ENCODE results near the gene GAB3.
"Not testable (repeated sequence)": the region's sequence is repeated elsewhere in the genome, so short reads cannot be mapped to it uniquely, and the experiment has no call there.

Gene GAB3

DNA sequence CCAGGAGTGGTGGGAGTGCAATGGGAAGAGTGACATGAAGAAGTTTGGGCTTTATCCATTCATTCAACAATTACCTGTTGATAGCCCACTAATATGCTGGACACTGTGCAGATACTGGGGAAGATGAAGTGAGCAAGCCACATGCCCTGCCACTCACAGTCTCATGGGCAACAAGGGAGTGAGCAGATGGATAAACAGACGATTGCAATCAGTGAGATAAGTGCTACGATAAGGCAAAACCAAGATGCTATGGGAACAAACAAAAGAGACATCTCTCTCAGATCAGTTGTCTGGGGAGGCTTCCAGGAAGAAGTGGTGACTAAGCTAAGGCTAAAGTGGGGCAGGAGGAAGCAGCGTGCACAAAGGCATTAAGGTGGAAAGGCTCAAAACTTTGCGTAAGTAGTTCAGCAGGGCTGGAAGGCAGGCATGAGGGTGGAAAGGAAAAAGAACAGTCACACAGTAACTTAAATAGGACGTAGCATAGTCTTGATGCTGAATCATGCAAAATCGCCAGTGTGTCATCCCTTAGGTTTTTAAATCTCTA is 31.7 kb downstream of the GAB3 start:
- no peak for DNase-seq (ENCODE audit: low read depth)

DNA sequence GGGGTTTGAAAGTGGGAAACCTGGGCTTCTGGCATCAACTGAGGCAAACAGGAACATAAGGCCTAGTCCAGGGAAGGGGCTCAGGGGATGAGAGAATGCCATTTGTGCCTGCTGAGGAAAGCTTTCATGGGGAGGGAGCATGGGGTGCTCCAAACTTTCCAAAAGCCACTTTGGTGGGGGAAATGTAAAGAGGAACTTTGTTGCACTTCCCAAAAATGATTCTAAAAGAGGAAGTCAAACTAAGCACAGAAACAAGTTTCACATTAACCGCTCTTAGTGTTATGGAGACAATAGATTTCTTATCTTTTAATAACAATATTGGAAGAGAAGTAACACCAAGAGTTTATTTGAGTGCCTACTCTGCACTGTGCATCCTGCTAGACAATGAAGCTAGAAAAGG is 32.3 kb downstream of the GAB3 start:
- DNase-seq (ENCODE audit: low read depth): no peak

DNA sequence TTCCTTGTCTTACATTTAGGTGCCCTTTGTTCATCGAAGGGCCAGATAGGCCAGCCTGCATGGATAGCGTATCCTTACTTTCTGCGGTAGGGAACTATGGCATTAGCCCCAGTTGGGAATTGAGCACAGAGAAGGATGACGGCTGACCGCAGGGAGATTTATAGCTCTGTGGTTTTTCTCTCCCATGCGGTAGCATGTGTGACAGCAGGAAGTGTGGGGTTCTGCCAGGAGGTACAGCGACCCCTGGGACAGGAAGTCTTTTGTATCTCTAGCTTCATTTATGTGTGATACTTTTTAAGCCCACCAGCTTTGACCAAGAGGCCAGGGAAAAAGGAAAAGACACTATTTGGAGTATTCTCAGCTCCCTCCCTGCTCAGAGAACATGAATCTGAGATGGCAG is 33.1 kb downstream of the GAB3 start:
- no peak for DNase-seq (ENCODE audit: low read depth)

DNA sequence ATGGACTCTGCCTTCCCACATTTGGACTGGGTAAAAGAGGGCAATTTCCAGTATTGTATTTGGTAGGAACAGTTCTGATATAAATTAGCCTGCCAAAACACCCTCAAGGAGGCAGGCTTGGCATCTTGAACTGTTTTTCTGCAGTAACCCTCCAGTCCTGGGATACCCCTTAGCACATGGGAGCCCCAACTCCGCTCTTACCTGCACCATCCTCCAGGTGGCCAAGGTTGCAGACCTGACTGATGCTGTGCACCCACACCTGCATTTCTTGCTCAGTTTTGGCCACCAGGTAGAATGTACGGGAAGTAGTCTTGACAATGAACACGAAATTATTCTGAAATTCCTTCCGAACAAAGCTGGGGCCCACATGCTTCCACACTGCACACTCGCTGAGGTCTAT is 35.1 kb downstream of the GAB3 start:
- DNase-seq (ENCODE audit: low read depth): no peak

DNA sequence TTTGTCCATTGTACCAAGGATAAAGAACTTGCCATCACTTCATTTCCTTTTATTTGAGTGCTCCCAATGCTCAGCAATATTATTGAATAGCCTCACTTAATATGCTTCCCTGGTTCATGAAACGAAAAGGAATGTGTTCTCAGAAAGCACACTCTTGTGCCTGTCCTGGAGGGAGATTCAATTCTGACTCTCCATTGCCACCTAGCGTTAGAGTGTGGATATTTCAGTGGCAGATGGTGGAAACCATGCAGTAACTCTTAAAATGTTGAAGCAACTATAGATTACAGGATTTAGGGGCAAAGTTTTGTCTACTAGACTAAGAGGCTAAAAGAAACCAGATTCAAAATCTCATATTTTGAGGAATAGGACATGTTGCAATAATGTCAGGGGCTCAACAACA is 36.0 kb downstream of the GAB3 start:
- no peak for DNase-seq (ENCODE audit: low read depth)

DNA sequence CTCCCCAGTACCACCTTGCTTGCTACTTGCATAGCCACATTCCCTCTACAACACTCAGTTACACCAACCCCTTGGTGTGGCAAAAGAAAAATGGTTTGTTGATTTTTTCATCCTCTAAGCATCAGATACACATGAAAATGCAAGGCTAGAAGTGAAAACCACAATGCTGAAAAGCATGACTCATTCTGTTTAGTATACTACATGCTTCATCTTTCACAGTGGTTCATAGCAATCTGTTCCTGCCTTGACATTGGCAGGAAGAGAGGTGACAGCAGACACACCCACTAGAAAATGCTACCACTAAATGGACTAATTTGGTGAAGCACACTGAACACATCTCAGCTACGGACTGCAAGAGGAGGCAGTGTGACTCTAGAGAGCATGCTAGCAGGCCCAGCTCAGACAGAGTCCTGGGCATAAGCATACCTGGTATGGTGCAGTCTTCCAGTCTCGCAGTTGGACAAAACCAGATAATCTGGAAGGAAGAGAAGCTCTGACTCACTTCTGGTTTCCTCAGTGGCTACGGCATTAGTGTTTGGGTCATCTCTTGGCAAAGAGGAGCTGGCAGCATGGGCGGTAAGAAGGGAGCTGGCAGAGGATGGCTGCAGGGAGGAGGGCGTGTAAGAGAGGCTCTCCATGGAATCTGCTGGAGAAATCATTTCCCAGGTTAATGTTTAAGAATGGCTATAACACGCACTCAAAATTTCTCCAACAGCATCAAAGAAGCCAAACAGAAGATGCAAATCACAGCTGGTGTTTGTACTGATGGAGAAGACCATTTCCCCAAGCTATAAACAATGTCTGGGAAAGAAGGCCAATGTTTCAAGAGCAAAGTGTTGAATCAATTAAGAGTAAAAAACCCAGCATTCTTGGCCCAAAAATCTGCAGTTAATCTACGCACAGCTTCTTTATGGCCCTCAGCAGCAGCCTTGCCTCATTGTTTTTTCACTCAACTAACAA is 37.8 kb downstream of the GAB3 start:
- no peak for DNase-seq (ENCODE audit: low read depth)

DNA sequence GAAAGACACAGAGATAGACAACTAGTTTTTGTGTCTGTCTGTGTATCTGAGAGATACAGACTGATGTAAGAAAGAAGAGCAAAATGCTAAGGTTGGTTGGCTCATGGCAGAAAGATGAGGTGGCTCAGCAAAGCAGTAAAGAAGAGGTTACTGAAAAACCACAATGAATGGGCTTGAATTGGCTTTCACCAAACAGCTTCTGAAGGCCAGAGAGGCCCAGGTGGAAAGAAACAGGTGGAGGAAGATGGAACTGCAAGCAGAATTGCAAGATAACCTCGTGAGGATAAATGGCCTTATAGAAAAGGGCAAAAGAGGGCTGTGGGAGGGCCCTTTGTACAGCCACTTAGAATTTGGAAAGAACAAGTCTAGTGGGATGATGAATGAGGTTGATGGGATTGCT is 39.6 kb downstream of the GAB3 start:
- no peak for DNase-seq (ENCODE audit: low read depth)

DNA sequence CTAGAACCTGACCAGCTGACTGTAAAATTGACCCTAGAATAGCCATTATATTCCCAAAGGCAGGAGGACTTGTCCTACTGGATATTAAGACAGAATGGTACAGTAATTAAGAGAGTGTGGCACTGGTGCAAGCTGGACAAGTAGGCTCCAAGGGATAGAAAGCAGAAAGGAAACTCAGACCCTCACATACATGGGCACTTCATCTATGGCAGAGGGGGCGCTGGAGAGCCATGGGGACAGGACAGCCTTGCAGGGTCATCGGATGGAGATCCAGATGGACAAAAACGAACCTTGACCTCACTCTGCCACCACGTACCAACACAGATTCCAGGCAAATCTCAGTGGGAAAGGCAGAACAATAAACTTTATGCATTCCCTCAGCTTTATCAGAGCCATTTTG is 40.6 kb downstream of the GAB3 start:
- DNase-seq (ENCODE audit: low read depth): no peak

DNA sequence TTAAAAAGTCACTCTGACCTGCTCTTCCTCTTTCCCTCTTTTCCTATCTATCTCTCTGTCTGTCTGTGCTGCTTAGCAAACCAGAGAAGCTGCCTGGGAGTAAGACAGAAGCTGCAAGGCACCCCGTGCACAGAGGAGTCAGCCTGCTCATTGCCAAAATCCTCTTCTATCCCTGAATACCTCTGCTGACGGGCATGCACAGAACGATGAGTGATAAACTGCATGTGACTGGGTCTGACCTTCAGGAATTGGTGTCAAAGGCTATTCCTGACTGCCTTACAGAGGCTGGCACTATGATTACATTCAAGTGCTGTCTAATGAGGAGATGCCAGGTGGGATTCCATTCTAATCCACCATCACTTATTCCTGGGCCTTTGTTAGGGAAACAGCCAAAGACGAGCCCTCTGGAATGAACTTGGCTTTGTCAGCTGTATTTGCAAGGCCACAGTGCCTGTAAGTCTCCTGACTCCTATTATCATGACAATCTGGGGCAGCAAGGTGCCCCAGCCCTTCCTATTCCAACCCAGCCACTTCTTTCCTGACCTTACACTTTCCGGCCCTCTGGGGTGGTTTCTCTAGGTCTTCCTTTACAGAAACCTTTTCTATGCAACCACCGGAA is 52.1 kb downstream of the GAB3 start:
- DNase-seq (ENCODE audit: low read depth): no peak

DNA sequence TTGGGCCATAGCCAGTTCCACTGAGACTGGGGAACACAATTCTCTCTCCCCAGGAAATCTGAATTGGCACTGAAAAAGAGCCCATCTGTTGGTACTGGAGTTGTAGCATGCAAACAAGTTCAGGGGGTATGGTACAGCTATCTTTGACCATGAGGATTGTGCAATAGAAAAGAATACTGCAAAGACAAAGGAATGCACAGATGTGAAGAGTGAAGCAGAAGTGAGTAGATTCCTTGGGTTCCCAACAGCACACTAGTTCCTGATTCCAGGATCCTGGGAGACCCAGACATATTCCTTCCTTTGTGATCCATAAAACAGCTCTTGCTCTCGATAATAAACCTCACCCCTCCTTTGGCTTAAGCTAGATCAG is 54.2 kb downstream of the GAB3 start:
- DNase-seq (ENCODE audit: low read depth): no peak

DNA sequence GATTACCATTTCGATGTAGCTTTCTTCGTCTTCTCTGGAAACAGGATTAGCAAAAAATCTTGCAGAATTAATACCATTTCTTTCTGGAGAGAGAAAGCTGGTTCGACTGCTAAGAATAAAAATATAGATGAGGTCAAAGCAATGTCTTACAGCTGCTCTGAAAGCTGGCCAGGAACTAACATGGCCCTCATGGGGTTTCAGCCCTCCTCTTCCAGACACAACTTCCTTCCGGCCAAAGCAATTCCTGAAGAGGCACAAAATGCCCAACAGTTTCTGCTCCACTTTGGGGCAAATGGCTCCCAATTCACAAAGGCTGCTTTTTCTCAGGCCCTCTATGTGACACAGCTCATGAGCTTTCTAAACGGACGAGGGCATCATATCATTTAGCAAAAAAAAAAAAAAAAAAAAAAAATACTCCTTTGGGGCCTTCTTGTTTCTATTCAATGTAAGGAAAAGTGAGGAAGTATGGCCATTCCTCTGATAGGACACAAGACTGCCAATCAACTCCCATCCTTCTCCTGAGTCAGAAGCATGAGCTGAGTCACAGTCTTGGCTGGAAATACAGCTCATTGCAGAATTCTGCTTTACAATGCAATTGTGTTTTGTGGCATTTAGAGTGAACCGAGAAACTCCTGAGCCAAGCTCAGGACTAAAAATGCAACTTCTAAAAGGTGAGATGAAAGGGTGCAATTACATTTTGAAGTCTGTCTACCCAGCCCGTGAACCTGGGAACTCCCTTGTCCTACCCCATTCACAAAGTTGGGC is 54.8 kb downstream of the GAB3 start:
- no peak for DNase-seq (ENCODE audit: low read depth)

DNA sequence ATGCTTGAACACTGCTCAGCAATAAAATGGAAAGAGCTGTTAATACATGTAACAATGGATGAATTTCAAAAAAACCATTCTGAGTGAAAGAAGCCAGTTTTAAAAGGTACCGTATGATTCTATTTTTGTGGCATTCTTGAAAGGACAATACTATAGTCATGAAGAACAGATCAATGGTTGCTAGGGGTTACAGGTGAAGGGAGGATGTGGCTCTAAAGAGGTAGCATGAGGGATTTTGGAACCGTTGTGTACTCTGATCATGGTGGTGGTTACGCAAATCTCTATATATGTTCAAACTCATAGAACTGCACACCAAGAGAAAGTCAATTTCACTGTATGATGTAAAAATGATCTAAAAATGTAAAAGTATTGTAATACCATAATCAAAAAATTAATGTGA is 57.5 kb downstream of the GAB3 start:
- no peak for DNase-seq (ENCODE audit: low read depth)

DNA sequence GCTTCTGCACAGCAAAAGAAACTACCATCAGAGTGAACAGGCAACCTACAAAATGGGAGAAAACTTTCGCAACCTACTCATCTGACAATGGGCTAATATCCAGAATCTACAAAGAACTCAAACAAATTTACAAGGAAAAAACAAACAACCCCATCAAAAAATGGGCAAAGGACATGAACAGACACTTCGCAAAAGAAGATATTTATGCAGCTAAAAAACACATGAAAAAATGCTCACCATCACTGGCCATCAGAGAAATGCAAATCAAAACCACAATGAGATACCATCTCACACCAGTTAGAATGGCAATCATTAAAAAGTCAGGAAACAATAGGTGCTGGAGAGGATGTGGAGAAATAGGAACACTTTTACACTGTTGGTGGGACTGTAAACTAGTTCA is 60.4 kb downstream of the GAB3 start:
- DNase-seq (ENCODE audit: low read depth): not testable (repeated sequence)

DNA sequence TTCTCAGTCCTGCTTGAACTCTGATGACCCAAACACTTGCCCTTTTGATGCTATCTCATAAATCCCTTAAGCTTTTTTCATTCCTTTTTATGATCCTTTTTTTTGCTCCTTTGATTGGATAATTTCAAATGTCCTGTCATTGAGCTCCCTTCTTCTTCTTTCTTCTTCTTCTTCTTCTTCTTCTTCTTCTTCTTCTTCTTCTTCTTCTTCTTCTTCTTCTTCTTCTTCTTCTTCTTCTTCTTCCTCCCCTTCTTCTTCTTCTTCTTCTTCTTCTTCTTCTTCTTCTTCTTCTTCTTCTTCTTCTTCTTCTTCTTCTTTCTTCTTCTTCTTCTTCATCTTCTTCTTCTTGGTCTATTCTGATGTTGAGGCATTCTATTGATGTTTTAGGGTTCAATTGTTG is 78.8 kb downstream of the GAB3 start:
- DNase-seq (ENCODE audit: low read depth): not testable (repeated sequence)

DNA sequence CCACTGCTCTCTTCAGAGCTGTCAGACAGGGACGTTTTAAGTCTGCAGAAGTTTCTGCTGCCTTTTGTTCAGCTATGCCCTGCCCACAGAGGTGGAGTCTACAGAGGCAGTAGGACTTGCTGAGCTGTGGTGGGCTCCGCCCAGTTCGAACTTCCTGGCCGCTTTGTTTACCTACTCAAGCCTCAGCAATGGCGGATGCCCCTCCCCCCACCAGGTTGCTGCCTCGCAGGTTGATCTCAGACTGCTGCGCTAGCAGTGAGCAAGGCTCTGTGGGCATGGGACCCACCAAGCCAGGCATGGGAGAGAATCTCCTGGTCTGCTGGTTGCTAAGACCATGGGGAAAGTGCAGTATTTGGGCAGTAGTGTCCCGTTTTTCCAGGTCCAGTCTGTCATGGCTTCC is 80.0 kb downstream of the GAB3 start:
- DNase-seq (ENCODE audit: low read depth): not testable (repeated sequence)

DNA sequence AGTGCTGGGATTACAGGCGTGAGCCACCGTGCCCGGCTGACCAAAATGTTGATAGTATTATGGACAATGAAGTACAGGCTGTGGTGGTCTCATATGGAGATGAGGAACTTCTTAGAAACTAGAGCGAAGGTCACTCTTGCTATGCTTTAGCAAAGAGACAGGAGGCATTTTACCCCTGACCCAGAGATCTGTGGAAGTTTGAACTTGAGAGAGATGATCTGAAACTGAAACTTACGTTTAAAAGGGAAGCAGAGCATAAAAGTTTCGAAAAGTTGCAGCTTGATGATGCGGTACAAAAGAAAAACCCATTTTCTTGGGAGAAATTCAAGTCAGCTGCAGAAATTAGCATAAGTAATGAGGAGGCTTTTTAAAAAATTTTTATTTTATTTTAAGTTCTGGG is 89.0 kb downstream of the GAB3 start:
- DNase-seq (ENCODE audit: low read depth): no peak

DNA sequence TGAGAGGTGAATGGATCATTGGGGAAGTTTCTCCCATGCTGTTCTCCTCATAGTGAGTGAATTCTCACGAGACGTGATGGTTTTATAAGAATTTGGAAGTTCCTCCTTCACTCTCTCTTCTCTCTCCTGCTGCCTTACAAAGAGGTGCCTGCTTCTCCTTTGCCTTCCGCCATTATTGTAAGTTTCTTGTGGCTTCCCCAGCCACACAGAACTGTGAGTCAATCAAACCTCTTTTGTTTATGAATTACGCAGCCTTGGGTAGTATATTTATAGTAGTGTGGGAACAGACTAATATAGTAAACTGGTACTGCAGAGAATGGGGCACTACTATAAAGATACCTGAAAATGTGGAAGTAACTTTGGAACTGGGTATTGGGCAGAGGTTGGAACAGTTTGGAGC is 89.7 kb downstream of the GAB3 start:
- DNase-seq (ENCODE audit: low read depth): no peak

DNA sequence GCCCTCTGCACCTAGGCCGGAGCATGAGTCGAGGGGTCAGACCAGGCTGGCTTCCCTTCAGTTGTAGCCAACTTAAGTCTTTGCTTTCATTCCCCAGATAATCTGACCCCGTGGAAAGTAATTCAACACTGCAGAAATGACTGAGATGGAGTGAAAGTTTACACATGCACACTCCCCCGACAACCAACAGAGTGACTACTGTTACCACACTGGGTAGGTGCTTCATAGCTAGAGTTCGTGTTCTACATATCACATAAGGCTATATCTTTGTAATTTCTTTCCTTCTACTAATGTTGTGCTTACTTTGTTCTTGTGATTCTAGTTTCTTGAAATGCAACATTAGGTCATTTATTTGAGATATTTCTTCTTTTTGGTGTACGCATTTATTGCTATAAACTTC is 90.3 kb downstream of the GAB3 start:
- no peak for DNase-seq (ENCODE audit: low read depth)

DNA sequence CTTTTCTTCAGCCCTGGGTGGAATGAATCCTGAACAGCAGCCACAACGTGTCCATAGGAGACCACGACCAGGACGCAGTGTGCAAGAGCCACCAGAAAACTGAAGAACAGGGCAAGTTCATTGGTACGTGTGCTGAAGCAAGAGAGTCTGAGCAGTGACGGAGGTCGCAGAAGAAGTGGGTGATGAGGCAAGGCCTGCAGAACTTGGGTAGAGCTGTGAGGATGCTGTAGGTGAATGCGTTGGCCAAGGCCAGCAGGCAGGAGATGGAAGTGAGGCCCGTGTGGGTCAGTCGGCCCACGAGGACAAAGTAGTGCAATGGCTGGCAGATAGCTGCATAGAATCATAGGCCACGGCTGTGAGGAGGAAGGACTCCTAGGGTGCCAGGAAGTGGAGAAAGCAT is 91.9 kb downstream of the GAB3 start:
- no peak for DNase-seq (ENCODE audit: low read depth)

DNA sequence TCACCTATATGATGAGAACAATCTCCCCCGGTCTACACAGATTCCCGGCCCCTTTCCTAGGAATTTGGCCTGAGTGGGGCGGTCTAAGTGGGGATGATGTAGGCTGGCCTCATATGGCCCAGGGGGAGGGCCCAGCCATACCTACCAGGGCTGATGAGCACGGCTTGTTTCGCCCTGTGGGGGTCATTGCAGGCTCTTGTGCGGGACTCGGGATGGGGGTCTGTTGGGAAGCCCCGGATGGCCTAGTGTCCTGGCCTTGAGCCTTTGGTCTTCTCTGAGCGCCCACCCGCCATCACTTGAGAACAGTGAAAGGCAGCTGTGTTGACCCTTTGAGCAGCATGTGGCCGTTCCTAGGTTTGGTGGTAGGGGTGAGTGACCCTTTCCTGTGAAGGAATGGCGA is 92.7 kb downstream of the GAB3 start:
- no peak for DNase-seq (ENCODE audit: low read depth)

DNA sequence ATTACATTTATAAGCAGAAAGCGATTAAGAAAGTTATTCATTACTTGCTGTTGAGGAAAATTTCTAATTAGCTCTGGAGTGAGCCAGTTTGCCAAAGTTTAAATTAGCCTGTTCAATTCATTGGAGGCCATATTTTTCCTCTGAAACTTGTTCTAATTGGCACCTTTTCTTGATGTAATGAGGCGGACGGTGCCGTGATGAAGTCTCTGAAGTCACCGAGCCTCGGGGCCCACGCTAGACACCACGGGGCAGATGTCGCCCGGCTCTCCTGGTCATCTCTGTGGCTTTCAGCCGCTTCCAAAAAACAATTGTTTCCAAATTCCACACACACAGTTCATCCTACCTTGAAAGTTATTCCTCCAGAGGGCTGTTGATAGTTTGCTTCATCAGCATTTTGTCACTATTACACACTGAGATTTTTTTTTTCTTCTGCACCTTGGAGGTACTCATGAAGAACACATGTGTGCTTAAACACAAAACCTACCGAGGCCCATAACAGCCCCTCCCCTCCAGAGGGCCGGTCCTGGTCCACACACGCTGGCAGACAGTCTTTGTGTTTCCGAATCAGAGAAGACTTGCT is 93.6 kb downstream of the GAB3 start:
- DNase-seq (ENCODE audit: low read depth): no peak

DNA sequence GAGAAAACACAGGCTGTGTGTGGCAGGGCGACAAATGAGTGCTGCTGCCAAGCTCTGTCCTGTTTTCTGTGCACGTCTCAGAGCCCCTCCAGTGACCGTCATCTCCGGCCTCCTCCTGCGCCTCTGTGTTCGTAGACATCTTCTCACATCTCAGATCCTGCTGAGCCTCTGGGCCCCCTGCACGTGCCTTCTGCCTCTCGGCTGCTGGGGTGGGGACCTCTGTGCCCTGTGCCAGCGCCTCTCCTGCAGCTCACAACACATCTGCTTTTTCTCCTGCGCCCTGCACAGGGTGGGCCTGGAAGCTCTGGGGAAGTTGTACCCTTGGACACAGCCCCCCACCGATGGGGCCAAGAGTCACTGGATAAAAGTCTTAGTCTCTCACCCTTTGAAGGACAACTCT is 95.1 kb downstream of the GAB3 start:
- no peak for DNase-seq (ENCODE audit: low read depth)
